Sigmoid colon (tissue), 4 donors: ENCODE data around the gene FASTK.

Experiments used
- CTCF ChIP-seq, 4 experiments: fragments of 450-650 bp in 3 of 4; fragments of 200-600 bp in 1 of 4; IDR thresholded peaks; one replicate each; pipeline ENCODE4 v1.5.1; 2016 to 2019; ENCODE audit warnings: antibody characterized with exemption in 4 of 4, mild to moderate bottlenecking in 3 of 4, moderate library complexity in 2 of 4
- POLR2A ChIP-seq, 2 donors: fragments of 450-650 bp; IDR thresholded peaks; one replicate each; pipeline ENCODE4 v1.6.1; 2016; ENCODE audit warnings: antibody characterized with exemption in 2 of 2, mild to moderate bottlenecking in 2 of 2, moderate library complexity in 2 of 2
- POLR2AphosphoS5 ChIP-seq, 4 donors: sonication (generic); formaldehyde crosslinking; IDR thresholded peaks; one replicate each; pipeline ENCODE4 v1.6.1; 2017; ENCODE audit warnings: antibody characterized with exemption in 4 of 4

GRCh38 chr7:151082141-151083070, 1.8 kb upstream of the FASTK start:
- TF ChIP-seq CTCF (IDR thresholded peaks at IDR 0.05) (no peak), POLR2A (IDR thresholded peaks at IDR 0.05) (no peak), POLR2AphosphoS5 (IDR thresholded peaks at IDR 0.05) (no peak)
